Endothelial cell (in vitro differentiated cells): ENCODE results near the gene NT5C2. TPM values are rescaled to one million over a fixed set of nuclear protein-coding genes. Genes with fewer than 3 reads are reported as not detected.

Experiments used
- DNase-seq: peaks from one replicate; pipeline ENCODE4 v3.0.0; 2021; ENCODE audit warnings: low spot score
- H3K27ac Mint-ChIP-seq: one replicate; pipeline ENCODE4 v1.8.0; 2021; ENCODE audit warnings: mixed read lengths, inconsistent platforms; ENCODE audit not compliant: unreplicated experiment
- H3K27me3 Mint-ChIP-seq: one replicate; pipeline ENCODE4 v1.8.0; 2021; ENCODE audit warnings: mild to moderate bottlenecking, moderate library complexity, mixed read lengths, inconsistent platforms; ENCODE audit not compliant: unreplicated experiment
- H3K36me3 Mint-ChIP-seq: one replicate; pipeline ENCODE4 v1.8.0; 2021; ENCODE audit warnings: mild to moderate bottlenecking, low read depth, mixed read lengths, inconsistent platforms; ENCODE audit not compliant: unreplicated experiment
- H3K4me1 Mint-ChIP-seq: one replicate; pipeline ENCODE4 v1.8.0; 2021; ENCODE audit warnings: mild to moderate bottlenecking, mixed read lengths, inconsistent platforms; ENCODE audit not compliant: unreplicated experiment
- H3K4me3 Mint-ChIP-seq: one replicate; pipeline ENCODE4 v1.8.0; 2021; ENCODE audit warnings: mild to moderate bottlenecking, mixed read lengths, inconsistent platforms; ENCODE audit not compliant: unreplicated experiment
- H3K9me3 Mint-ChIP-seq: one replicate; pipeline ENCODE4 v1.8.0; 2021; ENCODE audit warnings: mixed read lengths, inconsistent platforms; ENCODE audit not compliant: unreplicated experiment
- total RNA-seq: library from RNA; stranded (reverse); fragmentation: NEBNext Ultra II Directional; extraction: Animal tissue kit (Norgen Biotek cat#: 25700); gene quantifications from one replicate; pipeline ENCODE4 v1.2.1, GENCODE V29; 2021; ENCODE audit not compliant: unreplicated experiment
- TF ChIP-seq, protein P1 (sequence below): fragments of 200-600 bp; sonication (generic); IDR thresholded peaks from one replicate; pipeline ENCODE4 v1.5.0; 2021; ENCODE audit warnings: antibody characterized with exemption; ENCODE audit not compliant: unreplicated experiment

The NT5C2 gene
- total RNA-seq, 1 donor from 2014 or later: 88.2 TPM

GRCh38 chr10:103120977-103121735 is 71.9 kb downstream of the NT5C2 start:
- Mint-ChIP-seq H3K9me3 (no peaks in the 10 kb centered on the region), H3K27ac (no peak overlapping the region), H3K4me1 (peaks cover 8% of the 10 kb centered on the region), H3K27me3 (no peaks in the 10 kb centered on the region), H3K36me3 (peaks cover 5% of the 10 kb centered on the region), H3K4me3 (no peak overlapping the region)
- no peak for DNase-seq
- TF ChIP-seq, protein P1, sequence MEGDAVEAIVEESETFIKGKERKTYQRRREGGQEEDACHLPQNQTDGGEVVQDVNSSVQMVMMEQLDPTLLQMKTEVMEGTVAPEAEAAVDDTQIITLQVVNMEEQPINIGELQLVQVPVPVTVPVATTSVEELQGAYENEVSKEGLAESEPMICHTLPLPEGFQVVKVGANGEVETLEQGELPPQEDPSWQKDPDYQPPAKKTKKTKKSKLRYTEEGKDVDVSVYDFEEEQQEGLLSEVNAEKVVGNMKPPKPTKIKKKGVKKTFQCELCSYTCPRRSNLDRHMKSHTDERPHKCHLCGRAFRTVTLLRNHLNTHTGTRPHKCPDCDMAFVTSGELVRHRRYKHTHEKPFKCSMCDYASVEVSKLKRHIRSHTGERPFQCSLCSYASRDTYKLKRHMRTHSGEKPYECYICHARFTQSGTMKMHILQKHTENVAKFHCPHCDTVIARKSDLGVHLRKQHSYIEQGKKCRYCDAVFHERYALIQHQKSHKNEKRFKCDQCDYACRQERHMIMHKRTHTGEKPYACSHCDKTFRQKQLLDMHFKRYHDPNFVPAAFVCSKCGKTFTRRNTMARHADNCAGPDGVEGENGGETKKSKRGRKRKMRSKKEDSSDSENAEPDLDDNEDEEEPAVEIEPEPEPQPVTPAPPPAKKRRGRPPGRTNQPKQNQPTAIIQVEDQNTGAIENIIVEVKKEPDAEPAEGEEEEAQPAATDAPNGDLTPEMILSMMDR: no peak

DNA sequence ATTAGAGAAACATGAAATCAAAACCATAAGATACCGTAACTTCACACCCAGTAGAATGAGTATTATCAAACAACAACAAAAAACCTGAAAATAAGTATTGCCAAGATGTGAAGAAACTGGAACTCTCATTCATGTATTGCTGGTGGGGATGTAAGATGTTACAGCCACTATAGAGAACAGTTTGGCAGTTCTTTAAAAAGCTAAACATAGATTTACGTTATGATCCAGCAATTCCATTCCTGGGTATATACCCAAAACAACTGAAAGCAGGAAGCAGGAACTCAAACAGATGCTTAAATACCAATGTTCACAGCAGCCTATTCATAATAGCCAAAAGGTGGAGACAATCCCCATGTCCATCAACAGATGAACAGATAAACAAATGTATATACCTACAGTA is 72.5 kb downstream of the NT5C2 start:
- Mint-ChIP-seq H3K27ac (no peak overlapping the region), H3K36me3 (no peaks in the 10 kb centered on the region), H3K9me3 (no peaks in the 10 kb centered on the region), H3K27me3 (no peaks in the 10 kb centered on the region), H3K4me3 (no peak overlapping the region), H3K4me1 (peaks cover 8% of the 10 kb centered on the region)
- no peak for DNase-seq
- TF ChIP-seq, protein P1: no peak

DNA sequence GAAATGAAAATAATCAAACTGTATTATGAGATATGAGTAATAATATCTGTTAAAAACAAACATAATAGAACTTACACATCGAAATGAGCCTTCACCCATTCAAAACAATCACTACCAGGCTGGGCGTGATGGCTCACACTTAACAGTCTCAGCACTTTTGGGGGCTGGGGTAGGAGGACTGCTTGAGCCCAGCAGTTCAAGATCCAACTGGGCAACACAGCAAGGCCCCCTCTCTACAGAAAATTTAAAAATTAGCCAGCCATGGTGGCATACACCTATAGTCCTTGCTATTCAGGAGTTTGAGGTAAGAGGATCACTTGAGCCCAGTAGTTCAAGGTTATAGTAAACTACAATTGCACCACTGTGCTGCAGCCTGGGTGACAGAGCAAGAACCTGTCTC is 75.8 kb downstream of the NT5C2 start:
- no peaks in the 10 kb centered on the region for H3K9me3 Mint-ChIP-seq
- H3K4me1 Mint-ChIP-seq: peaks cover 8% of the 10 kb centered on the region
- no peaks in the 10 kb centered on the region for H3K27me3 Mint-ChIP-seq
- DNase-seq: no peak
- H3K27ac Mint-ChIP-seq: no peak overlapping the region
- TF ChIP-seq, protein P1: no peak
- H3K36me3 Mint-ChIP-seq: no peaks in the 10 kb centered on the region
- H3K4me3 Mint-ChIP-seq: no peak overlapping the region

GRCh38 chr10:103114876-103115275 is 78.2 kb downstream of the NT5C2 start:
- H3K36me3 Mint-ChIP-seq: no peaks in the 10 kb centered on the region
- DNase-seq: no peak
- H3K27me3 Mint-ChIP-seq: no peaks in the 10 kb centered on the region
- H3K27ac Mint-ChIP-seq: no peak overlapping the region
- H3K4me3 Mint-ChIP-seq: no peak overlapping the region
- TF ChIP-seq, protein P1: no peak
- H3K9me3 Mint-ChIP-seq: no peaks in the 10 kb centered on the region
- no peaks in the 10 kb centered on the region for H3K4me1 Mint-ChIP-seq
